ENCODE results near the gene STAG1.
"Not testable (repeated sequence)": the region's sequence is repeated elsewhere in the genome, so short reads cannot be mapped to it uniquely, and the experiment has no call there.

The STAG1 gene

DNA sequence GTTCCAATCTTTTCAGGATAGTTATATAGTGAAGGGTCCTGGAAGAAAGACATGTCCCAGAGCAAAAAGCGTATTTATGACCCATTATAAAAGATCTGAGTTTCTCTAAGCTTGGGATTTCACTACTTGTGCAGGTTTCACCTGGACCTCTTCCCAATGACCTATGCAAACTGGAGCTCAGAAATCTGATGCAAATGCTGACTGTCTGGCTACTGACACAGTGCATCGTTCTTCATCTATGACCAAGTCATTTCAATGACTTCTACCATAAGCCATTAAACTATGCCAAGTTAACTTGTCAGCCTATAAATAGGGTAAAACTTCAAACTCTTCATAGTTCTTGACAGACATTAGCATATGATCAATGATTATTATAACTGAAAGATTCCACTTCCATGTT is 11.1 kb downstream of the STAG1 start:
- DNase-seq: no peak

DNA sequence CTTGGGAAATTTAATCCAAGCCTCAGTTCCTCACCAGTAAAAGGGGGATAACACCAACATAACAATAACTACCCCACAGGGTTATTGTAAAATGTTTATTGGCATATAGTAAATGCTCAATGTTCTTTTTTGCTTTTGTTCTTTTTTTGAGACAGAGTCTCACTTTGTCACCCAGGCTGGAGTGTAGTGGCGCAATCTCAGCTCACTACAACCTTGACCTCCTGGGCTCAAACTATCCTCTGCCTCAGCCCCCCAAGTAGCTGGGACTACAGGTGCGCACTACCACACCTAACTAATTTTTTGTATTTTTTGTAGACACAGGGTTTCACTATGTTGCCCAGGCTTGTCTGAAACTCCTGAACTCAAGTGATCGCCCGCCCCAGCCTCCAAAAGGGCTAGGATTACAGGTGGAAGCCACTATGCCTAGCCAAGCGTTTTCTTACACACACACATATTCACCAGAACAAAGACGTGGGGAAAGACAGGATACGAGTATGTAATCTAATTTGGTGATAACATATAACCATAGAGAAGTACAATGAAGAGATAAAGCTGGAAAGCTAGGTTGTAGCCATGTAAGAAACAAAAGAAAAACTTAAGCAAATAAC is 11.7 kb downstream of the STAG1 start:
- DNase-seq: no peak

GRCh38 chr3:136736950-136737349 is 15.2 kb downstream of the STAG1 start:
- DNase-seq: not testable (repeated sequence)

DNA sequence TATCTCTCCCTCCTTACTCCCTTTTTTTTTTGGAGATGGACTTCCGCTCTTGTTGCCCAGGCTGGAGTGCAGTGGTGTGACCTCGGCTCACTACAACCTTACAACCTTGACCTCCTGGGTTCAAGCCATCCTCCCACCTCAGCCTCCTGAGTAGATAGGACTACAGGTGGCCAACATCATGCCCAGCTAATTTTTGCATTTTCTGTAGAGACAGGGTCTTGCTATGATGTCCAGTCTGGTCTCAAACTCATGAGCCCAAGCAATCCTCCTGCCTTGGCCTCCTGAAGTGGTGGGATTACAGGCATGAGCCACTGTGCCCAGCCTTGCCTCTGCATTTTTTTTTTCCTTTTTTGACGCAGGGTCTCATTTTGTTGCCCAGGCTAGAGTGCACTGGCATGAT is 17.1 kb downstream of the STAG1 start:
- no peak for DNase-seq

DNA sequence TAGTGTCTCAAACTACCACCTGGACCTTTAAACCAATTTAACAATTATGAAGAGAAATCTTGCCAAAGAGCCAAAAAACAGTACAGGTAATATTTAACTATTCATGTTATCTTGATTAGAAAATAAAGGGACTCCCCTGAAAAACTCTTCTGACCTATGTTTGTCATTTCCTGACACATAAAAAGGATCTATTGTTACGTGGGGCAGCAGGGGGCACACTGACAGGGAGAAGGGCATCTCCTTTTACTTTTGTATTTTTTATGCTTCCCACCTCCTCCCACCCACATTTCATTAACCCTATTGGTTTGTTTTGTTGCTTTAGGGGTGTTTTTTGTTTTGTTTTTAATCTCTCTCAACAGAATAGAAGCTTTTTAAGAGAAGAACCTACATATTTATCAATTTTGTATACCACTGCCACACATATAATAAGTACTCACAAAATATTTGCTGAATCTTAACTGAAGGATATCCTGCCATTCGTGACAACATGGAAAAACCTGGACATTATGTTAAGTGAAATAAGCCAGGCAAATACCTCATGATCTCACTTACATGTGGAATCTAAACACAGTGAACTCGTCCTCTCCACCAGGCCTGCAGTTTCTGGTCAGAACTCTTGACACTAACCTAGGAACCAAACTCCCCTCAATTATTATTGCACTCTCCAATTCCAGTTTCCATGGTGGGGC is 17.7 kb downstream of the STAG1 start:
- DNase-seq: no peak

- DNase-seq: peak; percentile 36
Observed at GRCh38 chr3:136733317-136733833, 18.8 kb downstream of the STAG1 start.

DNA sequence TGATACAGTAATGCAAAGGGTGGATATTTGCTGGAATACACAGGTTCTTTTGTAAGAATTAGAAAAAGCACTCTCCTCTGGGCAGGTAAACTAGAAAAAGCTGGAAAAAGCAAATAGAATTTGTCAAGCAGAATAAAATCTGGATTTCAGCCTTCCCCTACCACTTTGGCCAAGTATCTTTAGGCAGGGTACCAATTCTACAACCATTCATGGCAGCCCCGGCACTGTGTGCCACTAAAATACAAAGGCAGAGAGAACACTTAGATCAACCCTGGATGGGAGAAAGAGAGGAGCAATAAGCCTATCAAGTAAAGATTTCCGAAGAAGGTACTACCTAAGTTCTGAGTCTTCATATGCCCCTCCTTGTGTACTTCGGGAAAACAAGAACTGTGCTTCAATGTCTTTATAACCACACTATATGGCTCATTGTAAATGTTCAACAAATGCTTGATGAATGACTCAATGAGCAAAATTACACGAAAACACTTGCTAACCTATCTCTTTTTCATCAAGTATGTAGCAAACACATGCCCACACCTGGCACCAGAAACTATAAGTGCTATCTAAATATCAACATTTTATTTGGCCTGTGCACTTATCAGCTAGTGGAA is 20.8 kb downstream of the STAG1 start:
- DNase-seq: no peak

GRCh38 chr3:136730595-136731273 is 21.4 kb downstream of the STAG1 start:
- no peak for DNase-seq

DNA sequence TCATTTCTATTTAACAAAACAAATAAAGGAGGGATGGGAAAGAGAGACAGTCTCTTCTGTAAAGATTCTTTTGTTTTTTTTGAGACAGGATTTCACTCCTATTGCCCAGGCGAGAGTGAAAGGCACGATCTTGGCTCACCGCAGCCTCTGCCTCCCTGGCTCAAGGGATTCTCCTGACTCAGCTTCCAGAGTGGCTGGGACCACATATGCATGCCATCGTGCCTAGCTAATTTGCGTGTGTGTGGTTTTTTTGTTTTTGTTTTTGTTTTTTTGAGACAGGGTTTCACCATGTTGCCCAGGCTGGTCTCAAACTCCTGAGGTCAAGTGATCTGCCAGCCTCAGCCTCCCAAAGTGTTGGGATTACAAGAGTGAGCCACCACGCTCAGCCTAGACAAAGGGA is 23.3 kb downstream of the STAG1 start:
- peak; percentile 83 for DNase-seq

GRCh38 chr3:136728473-136728872 is 23.7 kb downstream of the STAG1 start:
- DNase-seq: peak; percentile 28

GRCh38 chr3:136725468-136725867 is 26.7 kb downstream of the STAG1 start:
- DNase-seq: no peak

DNA sequence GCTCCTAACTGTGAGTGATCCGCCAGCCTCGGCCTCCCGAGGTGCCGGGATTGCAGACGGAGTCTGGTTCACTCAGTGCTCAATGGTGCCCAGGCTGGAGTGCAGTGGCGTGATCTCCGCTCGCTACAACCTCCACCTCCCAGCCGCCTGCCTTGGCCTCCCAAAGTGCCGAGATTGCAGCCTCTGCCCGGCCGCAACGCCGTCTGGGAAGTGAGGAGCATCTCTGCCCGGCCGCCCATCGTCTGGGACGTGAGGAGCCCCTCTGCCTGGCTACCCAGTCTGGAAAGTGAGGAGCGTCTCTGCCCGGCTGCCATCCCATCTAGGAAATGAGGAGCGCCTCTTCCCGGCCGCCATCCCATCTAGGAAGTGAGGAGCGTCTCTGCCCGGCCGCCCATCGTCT is 29.3 kb downstream of the STAG1 start:
- DNase-seq: not testable (repeated sequence)

GRCh38 chr3:136722399-136722798 is 29.8 kb downstream of the STAG1 start:
- not testable (repeated sequence) for DNase-seq

DNA sequence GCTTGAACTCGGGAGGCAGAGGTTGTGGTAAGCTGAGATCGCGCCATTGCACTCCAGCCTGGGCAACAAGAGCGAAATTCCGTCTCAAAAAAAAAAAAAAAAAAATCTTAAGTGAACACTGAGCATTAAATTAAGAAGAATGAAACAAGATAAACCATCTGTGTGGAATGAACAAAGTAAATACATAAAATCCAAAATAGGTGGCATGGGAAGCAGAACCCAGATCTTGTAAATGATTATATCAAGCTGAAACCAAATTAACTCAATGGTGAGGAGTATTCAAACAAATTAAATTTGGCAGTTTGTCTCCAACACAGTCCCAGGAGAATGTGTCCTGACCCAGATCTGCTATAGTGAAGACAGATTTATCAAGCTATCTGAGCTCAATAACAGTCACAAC is 32.1 kb downstream of the STAG1 start:
- DNase-seq: no peak

DNA sequence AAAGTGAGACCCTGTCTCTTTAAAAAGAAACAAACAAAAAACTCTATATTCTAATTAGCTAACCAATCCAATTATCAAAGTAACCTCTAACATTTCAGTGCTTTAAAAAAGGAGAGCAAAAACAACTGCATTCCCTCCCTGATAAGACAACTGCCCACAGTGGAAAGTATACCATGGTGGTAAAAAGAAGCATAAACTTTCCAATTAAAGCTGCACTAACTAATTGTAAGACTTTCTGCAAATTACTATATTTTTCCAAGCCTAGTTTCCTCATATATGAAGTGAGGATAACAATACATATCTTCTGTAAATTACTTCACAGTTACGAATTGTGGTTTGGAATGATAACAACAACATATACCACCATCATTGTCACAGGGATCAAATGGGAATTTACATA is 35.5 kb downstream of the STAG1 start:
- no peak for DNase-seq

GRCh38 chr3:136714020-136714419 is 38.2 kb downstream of the STAG1 start:
- DNase-seq: no peak

GRCh38 chr3:136712941-136713340 is 39.2 kb downstream of the STAG1 start:
- no peak for DNase-seq

- DNase-seq: not testable (repeated sequence)
Observed at GRCh38 chr3:136711888-136712287, 40.3 kb downstream of the STAG1 start.

DNA sequence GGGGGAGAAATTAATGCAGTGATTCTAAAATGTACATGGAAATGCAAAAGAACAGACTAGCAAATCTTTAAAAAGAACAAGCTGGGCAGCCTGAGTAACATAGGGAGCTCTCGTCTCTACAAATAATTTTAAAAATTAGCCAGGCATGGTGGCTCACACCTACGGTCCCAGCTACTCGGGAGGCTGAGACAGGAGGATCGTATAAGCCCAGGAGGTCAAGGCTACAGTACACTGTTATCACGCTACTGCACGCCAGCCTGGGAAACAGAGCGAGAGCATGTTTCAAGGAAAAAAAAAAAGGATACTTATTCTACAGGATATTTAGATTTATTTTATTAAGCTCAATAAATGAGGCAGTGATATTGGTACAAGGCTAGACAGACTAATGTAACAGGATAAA is 40.9 kb downstream of the STAG1 start:
- no peak for DNase-seq

- not testable (repeated sequence) for DNase-seq
Observed at GRCh38 chr3:136709775-136710174, 42.4 kb downstream of the STAG1 start.

- DNase-seq: no peak
Observed at GRCh38 chr3:136708333-136708985, 43.7 kb downstream of the STAG1 start.

- DNase-seq: no peak
Observed at GRCh38 chr3:136703429-136703828, 48.7 kb downstream of the STAG1 start.
